Mesenchymal stem cell (in vitro differentiated cells and primary cell): ENCODE results near the gene PTEN.

Source experiments
- DNase-seq: peaks from one replicate; pipeline ENCODE4 v3.0.0-alpha.2; 2013
- H2AFZ ChIP-seq: one replicate; pipeline ENCODE4 v1.6.1; 2013; ENCODE audit warnings: low read depth, mild to moderate bottlenecking, control low read depth, inconsistent platforms, low read length, moderate library complexity
- H2AK5ac ChIP-seq: 2 replicates; pipeline ENCODE4 v1.6.1; 2013; ENCODE audit warnings: low read length, moderate library complexity, mild to moderate bottlenecking, inconsistent platforms; ENCODE audit not compliant: severe bottlenecking
- H2BK120ac ChIP-seq: one replicate; pipeline ENCODE4 v1.6.1; 2013; ENCODE audit warnings: low read depth, mild to moderate bottlenecking, inconsistent platforms, low read length, moderate library complexity
- H2BK12ac ChIP-seq, 2 experiments: one replicate each; pipeline ENCODE4 v1.6.1; 2013; ENCODE audit warnings: inconsistent platforms in 2 of 2, low read length in 2 of 2, mild to moderate bottlenecking in 2 of 2, moderate library complexity in 2 of 2, control low read depth in 1 of 2
- H2BK15ac ChIP-seq: one replicate; pipeline ENCODE4 v1.6.1; 2013; ENCODE audit warnings: mild to moderate bottlenecking, low read depth, inconsistent platforms; ENCODE audit not compliant: poor library complexity, severe bottlenecking
- H2BK5ac ChIP-seq: 2 replicates; pipeline ENCODE4 v1.6.1; 2013; ENCODE audit warnings: low read depth, mild to moderate bottlenecking, low read length, control low read depth, inconsistent platforms; ENCODE audit not compliant: poor library complexity, severe bottlenecking
- H3K14ac ChIP-seq, 2 experiments: one replicate each; pipeline ENCODE4 v1.6.1; 2013; ENCODE audit warnings: inconsistent platforms in 2 of 2, low read length in 2 of 2, control low read depth in 1 of 2, mild to moderate bottlenecking in 1 of 2, moderate library complexity in 1 of 2
- H3K18ac ChIP-seq, 2 experiments: one replicate each; pipeline ENCODE4 v1.6.1; 2013; ENCODE audit warnings: inconsistent platforms in 2 of 2, low read length in 2 of 2, control low read depth in 1 of 2, low read depth in 1 of 2, mild to moderate bottlenecking in 1 of 2
- H3K23ac ChIP-seq, 2 experiments: one replicate each; pipeline ENCODE4 v1.6.1; 2013; ENCODE audit warnings: inconsistent platforms in 2 of 2, low read length in 2 of 2, mild to moderate bottlenecking in 2 of 2, moderate library complexity in 2 of 2, control low read depth in 1 of 2
- H3K27ac ChIP-seq: 2 replicates; pipeline ENCODE4 v1.5.1; 2013; ENCODE audit warnings: mild to moderate bottlenecking, moderate library complexity, low read length, control low read depth, inconsistent platforms; ENCODE audit not compliant: poor library complexity, severe bottlenecking
- H3K27me3 ChIP-seq, 2 experiments: 2 replicates each; pipeline versions ENCODE4 v1.6.1 to v1.7.0; 2013; ENCODE audit warnings: low read length in 2 of 2, mild to moderate bottlenecking in 2 of 2, moderate library complexity in 2 of 2, control low read depth in 1 of 2, inconsistent platforms in 1 of 2; ENCODE audit not compliant: control insufficient read depth in 1 of 2, insufficient read depth in 1 of 2
- H3K36me3 ChIP-seq, 2 experiments: 2 replicates each; pipeline versions ENCODE4 v1.6.1 to v1.7.0; 2013; ENCODE audit warnings: low read length in 2 of 2, control low read depth in 1 of 2, inconsistent platforms in 1 of 2, low read depth in 1 of 2, mild to moderate bottlenecking in 1 of 2; ENCODE audit not compliant: insufficient read depth in 2 of 2, control insufficient read depth in 1 of 2
- H3K4ac ChIP-seq, 2 experiments: one replicate each; pipeline ENCODE4 v1.6.1; 2013; ENCODE audit warnings: inconsistent platforms in 2 of 2, low read length in 2 of 2, mild to moderate bottlenecking in 2 of 2, moderate library complexity in 2 of 2, control low read depth in 1 of 2, low read depth in 1 of 2
- H3K4me1 ChIP-seq: 2 replicates; pipeline ENCODE4 v1.6.1; 2013; ENCODE audit warnings: low read depth, low read length, control low read depth; ENCODE audit not compliant: control insufficient read depth, insufficient read depth
- H3K4me2 ChIP-seq: 2 replicates; pipeline ENCODE4 v1.6.1; 2013; ENCODE audit warnings: low read length, mild to moderate bottlenecking, inconsistent platforms; ENCODE audit not compliant: poor library complexity, severe bottlenecking
- H3K4me3 ChIP-seq, 2 experiments: 2 replicates each; pipeline versions ENCODE4 v1.5.1 to v1.7.0; 2013; ENCODE audit warnings: low read length in 2 of 2, mild to moderate bottlenecking in 2 of 2, control low read depth in 1 of 2, low read depth in 1 of 2; ENCODE audit not compliant: insufficient read depth in 1 of 2
- H3K79me1 ChIP-seq: replicated peaks from 2 replicates; pipeline ENCODE4 v1.6.1; 2013; ENCODE audit warnings: mild to moderate bottlenecking, control low read depth, low read length, inconsistent platforms; ENCODE audit not compliant: poor library complexity, severe bottlenecking
- H3K9ac ChIP-seq: 2 replicates; pipeline ENCODE4 v1.7.0; 2013; ENCODE audit warnings: mild to moderate bottlenecking, low read length, moderate library complexity
- H3K9me3 ChIP-seq: 2 replicates; pipeline ENCODE4 v1.7.0; 2013; ENCODE audit warnings: mild to moderate bottlenecking, low read length; ENCODE audit not compliant: control insufficient read depth
- H4K8ac ChIP-seq: one replicate; pipeline ENCODE4 v1.6.1; 2013; ENCODE audit warnings: inconsistent platforms, mild to moderate bottlenecking, low read length, moderate library complexity
- H4K91ac ChIP-seq: one replicate; pipeline ENCODE4 v1.6.1; 2013; ENCODE audit warnings: mild to moderate bottlenecking, low read length, inconsistent platforms
- WGBS: methylation state at CpG from one replicate; pipeline ENCODE4 v1.1.7; 2013; ENCODE audit warnings: mixed read lengths; 5-methylcytosine and 5-hydroxymethylcytosine counted together

Gene PTEN

GRCh38 chr10:87817609-87818504 is 45.6 kb upstream of the PTEN start, which contains the start of gene ATAD1:
Gene ATAD1 (minus strand): TSS chr10:87818226. CDS start chr10:87814599, 3,627 bp downstream.
- no peak within 1 kb of the TSS for H2BK120ac ChIP-seq
- peaks cover 0 to 11% of the 10 kb centered on the region in 2 experiments for H3K36me3 ChIP-seq
- H2BK5ac ChIP-seq, result peak within 1 kb of the TSS; percentile 40
- H2AFZ ChIP-seq, result peak within 1 kb of the TSS; percentile 62
- peak within 1 kb of the TSS; percentile 89 for H4K8ac ChIP-seq
- H4K91ac ChIP-seq, result peak within 1 kb of the TSS; percentile 62
- peak within 1 kb of the TSS; percentile 76 for H3K27ac ChIP-seq
- peak within 1 kb of the TSS; percentile 97 for H3K9ac ChIP-seq
- under 1% methylated on average over 60 of the region's 60 CpGs for WGBS
- peak; percentile 88 for DNase-seq
- peak within 1 kb of the TSS in 1 of 2 experiments; percentile 34 for H2BK12ac ChIP-seq
- no peak within 1 kb of the TSS for H3K14ac ChIP-seq
- H3K4me2 ChIP-seq, result peak within 1 kb of the TSS; percentile 79
- no peaks in the 10 kb centered on the region for H3K27me3 ChIP-seq
- H3K79me1 ChIP-seq, result no peaks in the 10 kb centered on the region
- peak within 1 kb of the TSS in 1 of 2 experiments; percentile 56 for H3K23ac ChIP-seq
- peak within 1 kb of the TSS; percentile 68 to 96 for H3K4me3 ChIP-seq
- no peaks in the 10 kb centered on the region for H3K9me3 ChIP-seq
- no peak within 1 kb of the TSS for H2AK5ac ChIP-seq
- peak within 1 kb of the TSS; percentile 50 for H2BK15ac ChIP-seq
- peak within 1 kb of the TSS; percentile 77 to 86 for H3K18ac ChIP-seq
- H3K4me1 ChIP-seq, result peaks cover 3% of the 10 kb centered on the region
- peak within 1 kb of the TSS; percentile 2 to 43 for H3K4ac ChIP-seq

GRCh38 chr10:87818505-87819288 is 44.7 kb upstream of the PTEN start:
- H3K4me1 ChIP-seq, result peaks cover 3% of the 10 kb centered on the region
- peak overlapping the region; percentile 68 to 96 for H3K4me3 ChIP-seq
- peak overlapping the region; percentile 5 for H3K27ac ChIP-seq
- H4K8ac ChIP-seq, result no peak overlapping the region
- no peaks in the 10 kb centered on the region for H3K9me3 ChIP-seq
- H4K91ac ChIP-seq, result no peak overlapping the region
- peak overlapping the region; percentile 97 for H3K9ac ChIP-seq
- H2AK5ac ChIP-seq, result no peak overlapping the region
- H3K4me2 ChIP-seq, result peak overlapping the region; percentile 79
- no peak overlapping the region for H3K14ac ChIP-seq
- no peak overlapping the region for H2BK5ac ChIP-seq
- no peak overlapping the region for H2BK15ac ChIP-seq
- peak overlapping the region in 1 of 2 experiments; percentile 12 for H3K18ac ChIP-seq
- H2BK120ac ChIP-seq, result no peak overlapping the region
- H2AFZ ChIP-seq, result peak overlapping the region; percentile 62
- peak overlapping the region in 1 of 2 experiments; percentile 56 for H3K23ac ChIP-seq
- no peaks in the 10 kb centered on the region for H3K79me1 ChIP-seq
- WGBS, result under 1% methylated on average over 21 of the region's 29 CpGs
- peaks cover 0 to 8% of the 10 kb centered on the region in 2 experiments for H3K36me3 ChIP-seq
- H3K4ac ChIP-seq, result peak overlapping the region in 1 of 2 experiments; percentile 0
- peak overlapping the region in 1 of 2 experiments; percentile 34 for H2BK12ac ChIP-seq
- peak; percentile 59 for DNase-seq
- H3K27me3 ChIP-seq, result no peaks in the 10 kb centered on the region

GRCh38 chr10:87819289-87819585 is 44.2 kb upstream of the PTEN start:
- Histone ChIP-seq H3K27ac (no peak overlapping the region), H2AFZ (no peak overlapping the region), H2AK5ac (no peak overlapping the region), H3K9ac (no peak overlapping the region), H2BK120ac (no peak overlapping the region), H2BK5ac (no peak overlapping the region), H3K27me3 (no peaks in the 10 kb centered on the region), H3K79me1 (no peaks in the 10 kb centered on the region), H2BK15ac (no peak overlapping the region), H3K36me3 (peaks cover 0 to 2% of the 10 kb centered on the region in 2 experiments), H2BK12ac (no peak overlapping the region), H4K8ac (no peak overlapping the region), H3K4me2 (no peak overlapping the region), H3K9me3 (no peaks in the 10 kb centered on the region), H3K4ac (no peak overlapping the region), H3K4me3 (no peak overlapping the region), H4K91ac (no peak overlapping the region), H3K18ac (no peak overlapping the region), H3K23ac (no peak overlapping the region), H3K4me1 (peaks cover 3% of the 10 kb centered on the region), H3K14ac (no peak overlapping the region)
- DNase-seq, result no peak
- WGBS, result 96% methylated on average over 4 of the region's 6 CpGs

GRCh38 chr10:87826653-87827052 is 36.8 kb upstream of the PTEN start:
- Histone ChIP-seq H3K4ac (no peak overlapping the region), H2AK5ac (no peak overlapping the region), H4K91ac (no peak overlapping the region), H2BK12ac (no peak overlapping the region), H2BK5ac (no peak overlapping the region), H3K18ac (no peak overlapping the region), H3K4me3 (no peak overlapping the region), H3K9ac (no peak overlapping the region), H4K8ac (no peak overlapping the region), H2BK120ac (no peak overlapping the region), H3K4me1 (no peaks in the 10 kb centered on the region), H3K36me3 (no peaks in the 10 kb centered on the region), H3K23ac (no peak overlapping the region), H2BK15ac (no peak overlapping the region), H3K27ac (no peak overlapping the region), H3K79me1 (no peaks in the 10 kb centered on the region), H3K4me2 (no peak overlapping the region), H3K9me3 (no peaks in the 10 kb centered on the region), H2AFZ (no peak overlapping the region), H3K14ac (no peak overlapping the region), H3K27me3 (no peaks in the 10 kb centered on the region)
- no peak for DNase-seq
